NCI-H82 (cell line): ENCODE data around the gene RFT1.
A peak's percentile ranks its signal among the peaks of the same experiment; 100 is the strongest.

Source experiments
- DNase-seq: peaks from one replicate; lab custom pipeline; 2025; lab: John Stamatoyannopoulos, UW

RFT1 gene

DNA sequence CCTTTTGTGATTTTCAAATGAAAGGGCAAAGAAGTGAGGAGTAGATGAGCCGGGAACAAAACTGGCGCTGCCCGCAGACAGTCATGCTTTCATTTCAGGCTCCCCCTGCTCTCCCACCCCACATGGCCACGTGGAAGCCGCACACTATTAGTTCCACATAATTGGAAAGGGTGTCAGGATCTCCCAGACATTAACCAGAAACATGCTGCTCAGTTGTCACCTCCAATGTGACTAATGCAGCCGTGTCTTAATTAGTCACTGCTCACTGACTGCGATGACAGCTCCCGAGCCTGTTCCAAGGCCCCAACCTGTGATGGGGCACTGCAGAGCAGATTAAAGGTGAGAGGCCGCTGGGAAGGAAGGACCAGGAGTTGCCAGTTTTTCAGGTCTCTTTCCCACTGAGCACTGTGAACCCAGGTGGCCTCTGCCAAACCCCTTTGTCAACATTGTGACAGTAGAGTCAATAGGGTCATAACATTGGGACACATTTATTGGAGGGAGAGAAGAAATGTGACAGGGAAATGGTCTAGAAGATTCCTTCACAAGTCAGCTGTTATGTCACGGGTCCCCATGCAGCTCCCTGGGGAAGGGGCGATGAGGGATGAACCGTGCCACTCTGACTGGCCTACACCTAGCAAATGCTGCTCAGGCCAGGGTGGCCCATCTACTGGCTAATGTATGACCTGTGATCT lies 45.8 kb downstream of the RFT1 start:
- DNase-seq: no peak

DNA sequence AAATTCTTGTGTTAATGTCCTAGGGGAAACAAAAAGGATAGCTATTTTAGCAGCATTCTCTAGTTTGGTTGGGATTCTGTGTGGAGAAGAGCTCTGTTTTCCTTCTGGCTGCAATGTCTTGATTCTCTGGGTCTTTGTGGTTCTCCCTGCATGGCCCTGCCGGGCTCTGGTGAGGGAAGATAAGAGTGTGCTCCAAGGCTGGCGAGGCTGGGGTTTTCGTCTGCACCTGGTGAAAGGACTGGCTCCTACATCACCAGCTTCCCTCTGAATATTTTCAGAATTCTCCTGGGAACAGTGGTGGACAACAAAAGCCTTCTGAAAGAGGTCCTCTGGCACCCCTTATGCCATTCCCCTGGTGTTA lies 46.3 kb downstream of the RFT1 start:
- DNase-seq: no peak

DNA sequence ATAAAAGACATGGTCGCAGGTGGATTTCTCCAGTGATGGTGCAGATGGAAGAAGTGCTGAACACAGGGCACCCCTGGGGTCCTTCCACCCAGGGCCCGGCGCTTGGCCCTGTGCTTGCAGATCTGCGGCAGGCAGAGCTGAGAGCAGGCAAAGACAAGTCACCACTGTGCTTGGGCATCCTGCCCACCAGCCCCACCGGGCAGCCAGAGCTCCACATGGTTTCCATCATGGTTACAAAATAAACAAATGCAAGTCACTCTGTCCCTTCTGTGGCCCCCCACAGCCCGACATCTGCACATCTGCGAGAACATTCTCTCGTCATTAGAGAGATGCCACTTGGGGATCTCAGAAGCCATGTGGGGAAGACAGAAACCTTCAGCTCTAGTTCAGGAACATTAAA lies 46.7 kb downstream of the RFT1 start:
- DNase-seq: no peak

DNA sequence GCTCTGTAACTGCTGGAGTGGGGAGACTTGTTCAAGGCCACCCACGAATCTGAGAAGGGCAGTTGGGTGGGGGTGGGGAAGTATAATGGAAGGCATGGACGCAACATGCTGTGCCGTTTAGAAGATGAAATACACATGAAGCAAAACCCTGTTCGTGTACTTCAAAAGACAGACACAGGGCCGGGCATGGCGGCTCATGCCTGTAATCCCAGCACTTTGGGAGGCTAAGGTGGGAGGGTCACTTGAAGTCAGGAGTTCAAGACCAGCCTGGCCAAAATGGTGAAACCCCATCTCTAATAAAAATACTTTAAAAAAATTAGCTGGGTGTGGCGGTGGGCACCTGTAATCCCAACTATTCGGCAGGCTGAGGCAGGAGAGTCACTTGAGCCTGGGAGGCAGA lies 47.5 kb downstream of the RFT1 start:
- no peak for DNase-seq

DNA sequence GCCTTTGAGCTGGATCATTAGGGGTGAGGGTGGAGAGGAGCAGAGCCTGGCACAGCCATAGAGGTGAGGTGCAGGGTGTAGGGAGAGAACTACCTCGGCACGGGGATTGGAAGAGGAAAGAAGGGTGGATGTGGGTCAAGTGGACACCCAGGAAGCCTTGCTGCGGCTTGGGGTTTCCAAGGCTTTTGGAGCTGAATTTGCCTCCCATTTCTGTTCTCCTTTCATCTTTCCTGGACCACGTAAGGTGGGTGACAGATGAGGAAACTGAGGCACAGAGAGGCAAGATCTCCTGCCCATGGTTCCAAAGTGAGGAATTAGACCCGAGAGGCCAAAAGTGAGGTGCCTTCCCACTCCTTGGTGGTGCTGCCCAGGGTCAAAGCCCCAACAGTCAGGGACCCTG lies 48.9 kb downstream of the RFT1 start:
- DNase-seq: no peak

DNA sequence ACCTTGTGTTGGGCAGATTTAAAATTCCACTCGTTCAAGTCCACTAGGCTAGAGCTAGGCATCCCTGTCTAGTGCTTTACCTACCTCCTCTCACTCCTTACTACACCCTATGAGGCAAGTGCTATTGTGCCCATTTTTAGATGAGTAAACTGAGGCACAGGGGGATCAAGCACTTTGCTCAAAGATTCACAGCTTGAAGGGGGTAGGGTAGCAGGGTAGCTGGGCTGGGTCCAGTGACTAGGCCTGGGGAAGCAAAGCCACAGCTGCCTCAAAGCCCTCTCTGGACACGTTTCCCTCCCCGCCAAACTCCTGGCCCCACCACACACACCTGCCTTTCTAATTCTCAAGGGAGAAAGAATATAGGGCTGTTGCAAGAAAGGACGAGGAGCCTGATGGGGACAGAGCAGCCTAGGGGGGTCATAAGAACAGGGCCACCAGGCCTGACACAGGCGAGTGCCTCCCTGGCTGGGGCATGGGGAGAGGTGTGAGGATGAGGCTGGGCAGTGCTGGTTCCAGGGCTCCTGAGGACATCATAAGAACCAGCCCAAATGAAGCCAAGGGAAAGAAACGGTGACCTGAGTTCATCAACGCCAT lies 49.5 kb downstream of the RFT1 start:
- DNase-seq: no peak

DNA sequence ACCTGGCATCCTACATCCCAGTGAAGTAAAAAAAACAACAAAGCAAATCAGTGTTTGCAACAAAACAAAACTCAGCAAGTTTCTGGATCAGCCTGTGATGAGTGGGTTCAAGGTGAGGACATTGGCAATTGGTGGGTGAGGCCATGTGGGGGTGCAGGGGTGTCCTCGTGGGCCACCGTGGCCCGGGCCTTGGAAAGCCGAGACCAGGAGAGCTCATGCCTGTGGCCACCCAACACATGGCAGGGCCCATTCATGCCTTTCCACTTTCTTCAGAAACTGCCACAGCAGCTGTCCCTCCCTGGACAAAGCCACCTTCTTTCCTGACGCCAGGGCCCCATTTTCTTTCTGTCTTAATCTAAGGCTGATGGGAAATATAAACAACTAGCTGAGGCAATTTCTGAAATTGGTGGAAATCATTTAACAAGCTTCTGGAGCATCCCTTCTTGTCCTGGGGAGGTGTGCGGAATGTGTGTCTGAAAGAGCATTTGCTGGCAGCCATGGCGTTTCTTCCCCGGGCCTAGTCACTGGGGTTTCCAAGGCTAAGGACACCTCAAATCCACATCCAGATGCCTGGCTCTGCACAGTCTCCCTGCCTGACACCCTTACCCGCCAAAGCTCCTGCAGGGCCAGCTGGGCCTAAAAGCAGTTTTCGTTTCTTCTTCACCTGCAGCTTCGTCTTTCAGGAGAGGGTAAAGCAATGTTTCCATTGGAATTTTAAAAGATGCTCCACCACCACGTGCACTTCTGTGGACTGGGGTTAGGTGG lies 50.3 kb downstream of the RFT1 start:
- no peak for DNase-seq

DNA sequence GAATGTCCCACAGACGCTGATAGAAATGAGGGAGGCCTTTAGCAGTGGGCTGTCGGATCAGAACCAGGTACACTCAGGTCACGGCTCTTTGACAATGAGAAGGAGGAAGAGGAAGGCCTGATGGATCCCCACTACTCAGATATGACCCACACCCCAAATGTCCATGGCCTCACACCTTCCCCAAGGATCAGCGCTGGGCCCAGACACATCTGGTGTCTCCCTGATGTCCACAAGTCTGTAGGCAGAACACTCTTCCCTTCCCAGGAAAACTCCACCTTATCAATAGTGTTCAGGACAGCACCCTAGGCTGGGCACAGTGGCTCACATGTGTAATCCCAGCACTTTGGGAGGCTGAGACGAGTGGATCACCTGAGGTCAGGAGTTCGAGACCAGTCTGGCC lies 51.1 kb downstream of the RFT1 start:
- DNase-seq: no peak

DNA sequence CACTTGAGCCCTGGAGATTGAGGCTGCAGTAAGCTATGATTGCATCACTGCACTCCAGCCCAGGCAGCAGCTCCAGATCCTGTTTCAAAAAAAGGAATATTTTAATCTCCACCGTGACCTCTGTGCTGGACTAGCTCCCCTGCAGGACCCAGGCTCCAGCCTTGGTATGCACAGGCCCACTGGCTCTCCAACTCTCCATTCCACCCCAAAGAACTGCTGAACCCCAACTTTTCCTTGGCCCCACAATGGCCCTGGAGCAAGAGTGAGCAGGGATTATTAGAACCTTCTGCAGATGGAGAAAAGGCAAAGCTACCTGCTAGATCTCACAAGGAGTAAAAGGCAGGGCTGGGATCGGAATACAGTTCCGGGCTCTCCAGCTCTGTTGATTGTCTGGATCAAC lies 51.6 kb downstream of the RFT1 start:
- DNase-seq: no peak

DNA sequence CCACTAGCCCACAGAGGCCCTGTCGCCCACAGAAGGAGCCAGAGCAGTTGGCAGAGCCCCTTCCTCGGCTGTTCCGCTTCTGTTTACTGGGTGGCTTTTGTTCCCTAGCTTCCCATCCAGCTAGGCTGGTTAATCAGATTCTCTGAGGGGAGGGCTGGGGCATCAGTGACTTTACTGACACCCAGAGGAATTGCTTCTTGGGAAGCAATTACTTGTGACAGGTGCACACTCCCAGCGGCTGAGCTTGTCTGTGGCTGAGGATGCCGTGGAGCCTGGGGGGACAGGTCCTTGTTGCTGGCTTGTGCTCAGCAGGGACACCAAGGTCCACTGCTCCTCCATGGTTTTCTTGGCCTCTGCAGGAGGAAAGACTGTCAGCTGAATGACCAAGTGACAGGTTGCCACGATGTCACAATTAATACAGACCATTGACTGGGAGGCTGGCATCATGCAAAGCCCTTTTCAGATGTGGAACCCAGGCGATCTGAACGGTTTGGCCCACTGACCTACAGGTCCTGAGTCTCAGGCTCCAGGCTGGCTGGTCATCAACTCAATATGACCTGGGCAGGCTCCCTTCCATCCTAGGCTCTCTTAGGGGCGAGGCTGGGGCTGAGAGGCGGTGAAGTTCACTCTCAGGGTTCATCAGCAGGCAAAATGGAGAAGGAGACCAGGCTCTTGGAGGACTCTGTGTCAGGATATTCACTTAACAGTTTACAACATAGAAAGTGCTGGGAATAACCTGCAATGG lies 52.6 kb downstream of the RFT1 start:
- DNase-seq: no peak

DNA sequence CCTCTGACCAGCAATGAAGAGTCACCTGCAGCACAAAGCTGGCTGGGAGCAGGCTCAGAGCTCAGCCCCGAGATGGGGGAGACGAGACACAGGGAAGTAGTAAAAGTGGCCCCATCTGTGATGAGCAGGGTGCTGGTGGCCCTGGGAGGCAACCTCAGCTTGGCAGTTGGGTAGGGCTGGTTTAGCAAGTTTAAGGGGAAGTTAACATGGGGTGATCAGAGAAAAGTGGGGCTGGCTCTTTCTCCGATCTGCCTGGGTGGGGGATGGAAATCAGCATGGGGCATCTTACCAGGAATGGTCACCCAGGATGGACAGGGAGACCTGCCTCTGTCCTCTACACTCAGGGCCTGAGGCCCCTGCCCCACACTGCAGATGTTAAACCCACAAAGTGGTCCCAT lies 54.5 kb downstream of the RFT1 start:
- no peak for DNase-seq

DNA sequence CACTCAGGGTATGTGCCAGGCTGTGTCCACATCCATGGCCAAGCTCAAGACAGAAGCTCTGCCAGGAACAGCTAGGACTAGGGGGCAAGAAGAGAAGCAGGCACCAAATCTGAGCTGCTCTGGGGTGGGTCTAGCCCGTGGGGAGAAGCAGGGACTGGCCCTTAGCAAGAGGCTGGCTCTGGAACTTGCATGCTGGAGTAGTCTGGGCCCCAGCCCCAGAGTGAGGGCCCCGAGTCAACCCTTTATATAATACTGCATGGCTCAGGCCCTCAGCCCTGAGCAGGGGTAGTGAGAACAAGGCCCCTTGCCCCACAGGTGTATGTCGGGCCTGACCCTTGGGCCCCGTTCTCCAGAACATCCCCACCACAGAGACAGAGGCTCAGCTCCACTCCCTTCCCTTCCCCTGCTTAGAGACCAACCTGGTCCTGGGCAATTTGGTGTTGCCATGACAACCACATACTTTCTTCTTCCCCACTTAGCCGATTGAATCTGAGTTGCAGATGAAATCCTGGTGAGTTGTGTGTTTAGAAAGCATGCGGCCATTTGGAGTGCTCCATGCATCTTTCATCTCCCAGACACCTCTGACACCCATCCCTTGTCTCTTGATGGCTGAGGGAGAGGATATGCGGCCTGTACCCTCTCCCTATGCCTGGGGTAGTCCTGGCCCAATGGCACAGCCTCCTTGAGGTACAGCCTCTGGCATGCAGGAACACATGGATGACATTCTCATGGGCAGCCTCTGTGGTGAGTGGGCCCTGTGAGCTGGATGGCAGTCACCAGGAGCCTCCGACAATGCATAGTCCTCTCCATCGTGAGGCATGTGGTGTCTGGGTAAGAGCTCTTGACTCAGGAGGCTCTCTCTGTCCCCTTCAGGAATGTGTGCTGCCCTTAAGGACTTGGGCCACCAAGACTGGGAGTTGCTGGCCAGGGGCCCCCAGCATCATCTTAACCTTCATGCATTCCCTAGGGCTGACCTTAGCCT lies 55.2 kb downstream of the RFT1 start:
- DNase-seq: no peak

DNA sequence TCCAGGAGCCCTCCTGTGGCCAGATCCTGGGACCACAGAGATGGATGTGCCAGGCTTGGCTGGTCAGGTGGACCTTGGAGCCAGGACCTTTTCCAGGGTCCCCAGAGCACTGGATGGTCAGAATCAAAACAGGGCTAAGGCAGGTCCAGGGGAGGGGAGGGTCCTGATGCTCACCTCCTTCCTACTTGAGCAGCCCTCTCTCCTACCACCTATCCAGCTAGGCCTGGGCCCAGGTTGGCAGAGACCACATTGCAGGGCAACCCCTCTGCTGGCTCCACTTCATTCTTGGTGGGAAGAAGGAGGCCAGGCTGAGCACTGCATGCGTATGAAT lies 55.9 kb downstream of the RFT1 start:
- no peak for DNase-seq

DNA sequence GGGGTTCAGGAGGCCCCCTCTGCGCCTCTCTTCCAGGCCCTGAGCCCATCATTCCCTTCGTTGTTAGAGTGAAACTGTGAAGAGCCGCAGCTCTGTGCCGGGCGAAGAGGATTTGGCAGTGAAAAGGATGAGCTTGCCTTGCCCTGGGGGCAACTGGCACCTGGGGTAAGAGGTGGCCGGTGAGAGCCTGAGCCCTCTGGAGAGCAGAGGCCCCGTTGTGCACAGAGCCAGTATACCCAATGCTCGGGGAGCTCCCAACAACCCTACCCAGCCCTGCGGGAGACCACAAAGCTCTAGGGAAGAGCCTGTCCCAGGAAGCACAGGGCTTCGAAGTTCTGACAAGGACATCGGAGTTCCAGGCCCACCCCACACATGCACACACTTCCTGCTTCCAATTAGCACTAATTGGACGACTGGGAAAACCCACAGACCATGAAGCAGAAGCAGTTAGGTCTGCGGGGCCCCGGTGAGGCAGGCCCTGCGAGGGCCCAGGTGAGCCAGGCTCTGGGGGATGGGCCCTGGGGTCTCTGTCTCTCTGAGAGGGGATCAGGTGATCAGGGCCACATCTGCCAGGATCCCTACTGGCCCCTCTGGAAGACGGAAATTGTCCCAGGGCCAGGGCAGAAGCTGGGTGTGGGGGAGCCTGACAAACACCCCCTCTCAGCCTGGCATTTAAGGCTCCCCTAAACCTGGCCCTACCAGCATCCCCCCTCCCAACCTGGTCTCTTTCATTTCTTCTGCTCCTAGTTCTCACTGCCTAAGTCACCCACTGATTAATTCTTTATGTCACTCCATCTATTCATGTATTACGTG lies 56.5 kb downstream of the RFT1 start:
- no peak for DNase-seq

DNA sequence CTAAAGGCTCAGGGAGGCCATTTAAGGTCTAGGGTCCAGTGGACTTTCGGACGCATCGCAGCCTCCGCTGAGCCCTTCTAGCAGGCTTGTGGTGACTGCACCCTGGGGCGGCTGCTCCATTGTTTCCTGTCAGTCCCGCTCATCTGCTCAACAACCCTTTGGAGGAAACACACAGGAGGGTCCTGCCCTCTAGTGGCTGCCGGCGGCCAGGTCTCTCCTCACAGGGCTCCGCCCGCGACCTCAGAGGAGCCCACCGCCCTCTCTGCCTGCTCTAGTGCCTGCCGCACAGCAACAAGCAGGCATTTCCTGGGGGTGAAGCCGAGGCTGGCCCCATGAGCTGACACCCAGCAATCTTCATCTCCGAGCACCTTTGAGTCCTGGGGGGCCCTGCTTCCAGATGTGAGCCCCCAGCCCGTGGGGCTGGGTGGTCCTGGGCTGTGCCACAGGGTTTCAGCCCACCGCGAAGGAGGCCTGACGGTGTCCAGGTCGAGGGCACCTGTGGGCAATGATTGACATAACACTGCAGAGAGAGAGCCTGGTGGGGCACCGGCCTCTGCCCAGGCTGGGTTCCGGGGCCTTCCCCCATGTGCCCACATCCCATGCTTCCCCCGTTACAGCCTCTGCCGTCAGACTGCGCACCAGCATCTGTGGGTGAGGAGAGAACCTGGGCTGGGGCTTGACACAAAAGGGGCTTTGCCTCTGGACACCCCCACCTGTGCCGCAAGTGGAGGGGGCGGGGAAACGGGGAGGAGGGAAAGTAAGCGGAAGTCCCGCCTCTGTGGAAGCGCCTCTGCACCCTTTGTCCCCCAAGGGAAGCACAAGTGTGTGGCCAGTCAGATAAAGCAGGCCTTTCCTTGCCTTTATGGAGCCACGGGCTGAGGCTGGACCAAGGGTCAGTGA lies 57.3 kb downstream of the RFT1 start:
- peak; percentile 89 for DNase-seq

DNA sequence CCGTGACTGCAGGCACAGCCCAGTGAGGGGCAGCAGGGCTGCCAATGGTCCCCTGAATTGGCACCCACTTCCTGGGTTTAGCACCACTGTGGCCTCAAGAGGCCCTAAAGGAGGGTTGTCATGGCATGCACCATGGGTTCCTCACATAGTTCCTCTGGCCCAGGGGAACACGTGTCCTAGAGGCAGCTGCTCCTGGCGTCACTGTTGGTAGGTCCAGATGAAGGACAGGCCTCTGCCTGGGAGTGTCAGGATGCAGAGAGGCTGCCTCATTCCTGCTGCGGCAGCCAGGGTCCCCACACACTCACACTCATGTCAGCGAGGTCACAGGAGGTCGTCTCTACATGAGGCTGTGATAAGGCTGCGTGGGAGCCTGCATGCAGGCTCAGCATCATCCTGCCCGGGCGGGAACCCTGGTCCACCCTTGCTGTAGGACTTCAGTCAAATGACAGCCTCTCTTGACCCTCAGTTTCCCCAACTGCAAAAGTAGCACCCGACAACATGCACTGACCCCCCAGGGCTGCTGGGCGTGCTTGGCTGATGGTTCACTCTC lies 58.3 kb downstream of the RFT1 start:
- DNase-seq: no peak

DNA sequence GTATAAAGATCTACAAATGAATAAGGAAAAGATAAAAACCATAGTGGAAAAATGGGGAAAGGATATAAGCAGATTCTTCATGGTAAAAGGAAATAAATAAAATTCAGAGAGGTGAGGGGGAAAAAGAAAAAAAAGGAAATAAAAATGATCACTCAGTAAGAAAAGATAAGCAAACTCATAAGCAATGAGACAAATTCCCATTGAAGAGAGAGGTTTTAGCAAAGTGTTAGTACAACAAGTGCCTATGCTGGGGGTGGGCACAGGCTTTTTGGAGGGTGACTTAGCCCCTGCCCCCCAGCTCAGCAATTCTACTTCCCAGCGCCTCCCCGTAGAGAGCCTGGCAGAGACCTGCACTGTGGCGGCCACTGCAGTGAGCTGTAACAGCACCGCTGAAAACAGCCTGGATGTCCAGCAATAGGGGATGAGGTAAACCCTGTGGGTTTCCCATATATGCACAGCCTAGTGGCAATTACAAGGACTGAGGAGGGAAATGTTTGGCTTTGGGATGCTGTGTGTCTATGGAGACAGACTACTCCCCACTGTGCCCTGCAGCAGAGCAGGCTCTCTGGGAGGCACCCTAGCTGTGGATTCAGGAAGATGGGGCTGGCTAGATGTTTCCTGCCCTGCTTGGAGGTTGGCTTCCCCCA lies 60.7 kb downstream of the RFT1 start:
- DNase-seq: peak; percentile 12

DNA sequence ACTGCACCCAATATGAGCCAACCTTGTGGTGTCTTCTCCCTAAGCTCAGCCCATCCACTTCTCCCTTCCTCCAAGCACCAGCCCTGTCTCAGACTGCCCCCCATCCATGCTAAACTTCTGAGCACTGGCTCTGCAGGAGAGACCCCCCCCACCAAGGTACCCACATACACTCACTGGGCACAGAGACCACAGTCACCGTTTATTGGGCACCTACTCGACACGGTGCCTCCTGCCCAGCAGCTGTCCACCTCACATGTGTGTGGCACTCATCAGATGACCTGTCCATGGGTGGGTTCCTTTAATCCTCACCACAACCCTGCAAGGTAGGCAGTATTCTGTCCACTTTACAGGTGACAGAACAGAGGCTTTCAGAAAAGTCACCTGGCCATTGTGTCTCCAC lies 62.1 kb downstream of the RFT1 start:
- no peak for DNase-seq

DNA sequence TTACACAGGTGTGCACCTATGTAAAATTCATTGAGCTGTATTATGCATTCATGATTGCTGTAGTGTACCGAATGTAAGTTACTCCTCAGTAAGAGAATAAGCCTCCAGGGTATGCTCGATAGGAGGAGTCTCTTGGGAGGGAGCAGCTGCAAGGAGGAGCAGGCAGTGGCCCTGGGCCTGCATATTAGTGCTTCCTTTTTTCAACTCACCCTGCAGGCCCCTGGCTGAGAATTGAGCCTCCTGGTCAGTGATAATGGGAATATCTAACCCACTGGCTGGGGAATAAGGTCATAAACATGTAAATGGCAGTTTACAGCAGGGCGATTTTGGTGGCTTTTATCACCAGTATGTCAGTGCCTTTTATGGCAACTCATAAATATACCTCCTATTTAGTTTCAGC lies 62.7 kb downstream of the RFT1 start:
- no peak for DNase-seq
